DMS79 treated with DMSO at 0.1 percent for 48 hours (cell line): Measurements from ENCODE around the gene SLC1A2.
A peak's percentile ranks its signal among the peaks of the same experiment; 100 is the strongest.

ENCODE experiments used
- DNase-seq: peaks from one replicate; lab custom pipeline; 2025; lab: John Stamatoyannopoulos, UW

SLC1A2 gene

DNA sequence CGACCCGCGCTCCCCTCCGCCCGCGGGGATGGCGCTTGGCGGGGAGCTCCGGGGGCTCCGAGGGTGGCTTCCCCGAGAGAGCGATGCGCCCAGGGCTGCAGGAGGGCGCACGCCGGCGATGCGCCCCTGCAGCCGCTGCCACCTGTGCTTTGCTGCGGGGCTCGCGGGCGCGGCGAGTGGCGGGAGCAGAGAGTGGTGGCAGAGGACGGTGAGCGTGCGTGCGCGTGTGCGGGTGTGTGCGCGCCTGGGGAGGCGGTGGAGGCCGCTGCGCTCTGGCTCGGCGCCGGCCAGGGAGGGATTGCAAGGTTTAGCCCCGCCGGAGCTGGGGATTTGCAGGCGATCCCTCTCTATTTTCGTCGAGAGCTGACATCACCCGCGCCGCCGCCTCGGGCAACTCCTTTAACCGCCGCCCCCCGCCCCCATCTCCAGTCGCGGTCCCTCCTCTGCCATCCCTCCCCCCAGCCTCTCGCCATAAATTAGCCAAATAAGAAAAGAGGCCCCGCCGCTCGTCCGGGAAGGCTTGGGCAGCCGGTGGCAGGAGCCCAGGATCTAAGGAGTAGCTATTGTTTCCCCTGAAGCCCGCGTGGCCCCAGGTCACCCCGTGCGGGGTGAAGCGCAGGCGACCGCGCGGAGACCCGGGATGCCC is at the start of gene SLC1A2:
TSS of gene SLC1A2 (minus strand) at position 375 of the 646 bp plus-strand sequence. CDS start 592 bp downstream, outside the sequence.
- DNase-seq = peak; percentile 45

DNA sequence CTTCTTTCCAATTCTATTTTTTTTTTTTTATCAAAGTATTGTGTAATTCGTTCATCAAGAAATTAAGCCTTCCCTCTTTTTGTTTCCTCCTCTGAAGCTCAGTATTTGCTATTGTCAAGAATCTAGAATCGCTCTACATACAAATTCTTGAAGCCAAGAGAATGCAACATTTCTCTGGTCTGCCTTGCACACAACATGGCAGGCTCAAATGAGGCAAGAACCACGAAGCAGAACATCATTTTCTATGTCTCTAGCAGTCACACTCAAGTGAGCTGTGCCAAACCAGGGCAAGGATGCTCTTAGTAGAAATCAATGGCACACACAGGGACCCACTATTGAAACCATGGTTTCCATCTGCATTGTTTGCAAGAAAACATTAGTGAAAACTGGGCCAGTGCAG is 46.7 kb upstream of the SLC1A2 start:
- no peak for DNase-seq

DNA sequence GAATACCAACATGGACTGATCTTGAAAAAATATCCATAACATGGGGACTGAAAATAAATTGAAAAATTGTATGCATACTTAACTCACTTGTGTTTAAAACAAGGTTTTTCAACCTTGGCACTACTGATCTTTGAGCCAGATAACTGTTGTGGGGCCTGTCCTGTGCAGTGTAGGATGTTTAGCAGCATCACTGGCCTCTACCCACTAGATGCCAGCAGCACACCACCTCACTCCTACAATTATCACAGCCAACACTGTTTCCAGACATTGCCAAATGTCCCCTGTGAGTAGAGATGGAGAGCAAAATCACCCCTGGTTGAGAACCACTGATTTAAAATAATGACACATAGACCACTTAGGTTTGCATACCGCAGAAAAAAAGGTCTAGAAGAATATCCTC is 45.0 kb upstream of the SLC1A2 start:
- no peak for DNase-seq

DNA sequence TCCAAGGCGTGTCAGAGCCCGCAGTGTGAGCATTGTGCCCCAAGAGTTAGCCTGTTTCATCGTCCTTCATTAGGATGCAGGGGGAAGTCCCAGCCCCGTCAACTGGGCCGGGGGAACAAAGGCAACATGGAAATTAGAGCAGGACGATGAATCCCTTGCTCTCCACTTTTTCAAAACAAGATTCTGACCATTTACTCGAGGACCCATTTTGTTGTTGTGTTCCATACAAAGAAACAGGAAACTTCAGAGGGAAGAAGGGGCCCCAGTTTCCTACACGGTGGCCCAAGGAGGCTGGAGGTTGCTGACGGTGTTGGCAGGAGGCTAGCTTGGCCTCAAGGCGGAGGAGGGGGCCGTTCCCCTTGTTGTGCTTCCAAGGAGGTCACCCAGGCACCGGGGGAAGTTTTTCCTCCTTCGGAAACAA is 44.0 kb upstream of the SLC1A2 start:
- no peak for DNase-seq

DNA sequence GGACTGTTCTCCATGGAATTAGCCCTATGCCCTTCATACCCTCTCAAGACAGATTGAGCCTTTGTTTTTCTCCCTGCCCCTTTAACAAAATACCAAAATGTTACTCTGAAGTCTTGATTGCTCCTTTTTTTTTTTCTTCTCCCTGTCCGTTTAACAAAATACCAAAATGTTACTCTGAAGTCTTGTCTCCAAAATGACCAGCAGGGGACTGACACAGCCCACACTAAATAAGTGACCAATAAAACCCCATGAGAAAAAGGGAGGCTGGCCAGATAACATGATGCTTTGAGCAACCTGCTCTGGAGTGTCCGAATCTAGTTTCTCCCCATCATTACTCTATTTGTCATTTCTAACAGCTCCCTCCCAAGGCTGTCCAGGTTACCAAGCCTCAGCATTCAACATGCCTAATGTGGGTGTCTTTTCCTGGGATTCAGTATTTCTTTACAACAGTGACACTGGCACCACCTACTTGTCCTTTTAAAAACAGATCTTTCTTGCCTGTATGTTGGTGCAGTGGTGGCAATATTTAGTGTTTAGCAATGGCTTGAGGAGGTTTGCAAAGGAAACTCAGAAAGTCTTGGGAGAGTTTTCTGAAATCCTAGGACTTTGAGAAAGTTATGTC is 42.7 kb upstream of the SLC1A2 start:
- DNase-seq = no peak

DNA sequence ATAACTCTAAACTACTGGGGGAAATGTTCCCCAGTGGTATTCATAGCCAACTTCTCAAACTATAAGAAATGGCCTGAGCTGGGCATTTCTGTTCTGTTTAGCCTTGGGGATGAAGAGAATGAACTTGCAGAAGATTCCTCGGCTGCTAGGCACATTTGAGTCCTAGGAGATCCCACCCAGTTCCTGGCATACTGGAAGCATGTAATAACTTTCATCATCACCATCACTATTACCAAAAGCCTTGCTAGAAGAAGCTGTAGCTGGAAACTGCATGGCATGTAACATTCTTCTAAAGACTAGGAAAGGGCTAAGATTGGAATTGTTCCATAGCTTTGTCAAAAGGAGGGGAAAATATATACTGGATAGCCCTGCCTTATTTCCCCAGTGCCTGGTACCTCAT is 40.1 kb upstream of the SLC1A2 start:
- DNase-seq = no peak

DNA sequence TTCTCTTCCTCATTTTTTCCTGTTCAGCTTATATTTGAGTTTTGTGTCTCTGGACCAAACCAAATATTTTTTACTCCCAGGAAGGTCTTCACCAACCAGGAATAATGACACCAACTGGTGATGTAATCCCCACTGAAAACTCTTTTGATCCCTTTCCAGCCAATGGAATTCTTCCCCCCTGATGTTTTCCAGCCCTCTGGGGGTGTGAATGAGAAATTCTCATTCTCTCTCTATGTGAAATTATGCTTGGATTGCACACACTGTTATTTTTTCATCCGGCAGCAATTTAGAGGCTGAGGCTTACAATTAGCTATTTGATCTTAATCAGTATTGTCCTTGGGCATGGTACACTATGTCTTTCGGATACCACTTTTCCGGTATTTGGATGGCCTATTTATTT is 39.5 kb upstream of the SLC1A2 start:
- DNase-seq = no peak

DNA sequence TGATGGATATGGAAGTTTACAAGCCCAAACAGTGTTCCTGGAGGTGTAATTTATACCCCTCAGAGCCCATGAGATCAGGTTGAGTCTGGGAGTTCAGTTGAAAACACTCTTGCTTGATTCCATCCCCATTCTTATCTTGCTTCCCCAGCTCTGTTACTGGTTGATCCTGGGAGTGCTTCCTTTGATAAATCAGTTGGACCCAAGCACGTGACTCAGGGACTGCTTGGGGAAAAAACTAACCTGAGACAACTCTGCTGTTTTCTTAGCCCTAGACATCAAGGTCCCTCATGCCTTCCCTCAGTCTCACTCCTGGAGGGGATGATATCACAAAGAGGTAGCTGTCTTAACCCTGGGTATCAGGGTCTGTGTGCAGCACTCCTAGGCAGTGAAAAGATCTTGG is 35.0 kb upstream of the SLC1A2 start:
- no peak for DNase-seq

DNA sequence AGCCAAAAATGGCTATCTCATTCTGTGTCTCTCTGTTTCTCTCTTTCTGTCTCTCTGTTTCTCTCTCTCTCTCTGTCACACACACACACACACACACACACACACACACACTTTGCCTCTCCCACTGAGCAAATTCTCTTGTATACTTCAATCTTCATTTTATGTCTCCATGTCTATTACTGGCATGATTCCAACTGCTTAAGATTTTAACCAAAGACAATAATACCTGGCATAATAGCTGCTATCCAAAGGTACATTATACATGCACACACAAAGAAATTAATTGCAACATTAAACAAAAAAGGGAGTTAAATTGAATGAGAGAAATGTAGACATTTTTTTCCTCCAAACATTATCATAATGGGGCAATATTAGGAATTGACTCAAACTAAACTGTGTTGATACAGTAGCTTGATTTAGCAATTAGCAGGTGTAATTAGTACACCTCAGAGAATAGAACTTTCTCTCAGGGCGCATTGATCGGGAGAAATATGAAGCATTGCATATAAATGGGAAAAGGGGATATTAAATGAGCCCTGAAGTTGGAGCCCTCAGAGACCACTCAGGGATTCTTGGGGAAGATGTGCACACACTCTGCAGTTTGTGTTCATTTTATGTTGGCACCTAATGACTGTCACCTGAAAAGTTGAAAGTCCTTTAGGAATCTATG is 17.4 kb upstream of the SLC1A2 start:
- DNase-seq = peak; percentile 36

DNA sequence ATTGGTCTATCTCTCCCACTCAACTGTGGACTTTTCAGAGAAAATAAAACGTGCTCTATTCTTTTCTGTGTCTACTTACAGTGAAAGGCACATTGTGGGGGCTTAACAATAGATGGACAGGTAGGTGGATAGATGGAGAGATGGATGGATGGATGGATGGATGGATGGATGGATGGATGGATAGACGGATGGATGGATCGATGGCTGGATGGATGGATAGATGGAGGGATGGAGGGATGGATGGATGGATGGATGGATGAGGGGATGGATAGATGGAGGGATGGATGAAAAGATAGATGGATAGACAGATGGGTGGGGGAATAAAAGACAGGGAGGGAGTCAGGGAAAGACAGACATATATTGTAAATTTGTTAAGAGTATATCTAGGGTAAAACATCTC is 14.2 kb upstream of the SLC1A2 start:
- DNase-seq = no peak

DNA sequence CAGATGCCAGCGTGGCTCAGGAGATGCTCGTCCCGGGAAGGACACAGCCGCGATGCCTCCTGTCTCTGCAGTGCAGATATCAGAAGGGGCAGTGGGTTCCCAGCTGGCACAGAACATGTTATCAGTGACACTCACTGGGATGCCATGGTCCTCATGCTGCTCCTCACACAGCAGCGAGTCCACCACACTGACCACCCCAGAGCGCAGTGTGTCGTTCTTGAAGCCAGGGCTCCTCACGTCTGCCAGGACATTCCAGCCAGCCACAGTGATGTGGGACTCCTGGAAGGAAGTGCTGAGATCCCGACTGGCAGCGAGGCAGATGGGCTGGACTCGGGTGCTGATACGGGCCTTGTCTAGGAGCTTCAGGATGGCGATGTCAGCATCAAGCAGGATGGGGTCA is 13.1 kb upstream of the SLC1A2 start:
- DNase-seq = no peak

DNA sequence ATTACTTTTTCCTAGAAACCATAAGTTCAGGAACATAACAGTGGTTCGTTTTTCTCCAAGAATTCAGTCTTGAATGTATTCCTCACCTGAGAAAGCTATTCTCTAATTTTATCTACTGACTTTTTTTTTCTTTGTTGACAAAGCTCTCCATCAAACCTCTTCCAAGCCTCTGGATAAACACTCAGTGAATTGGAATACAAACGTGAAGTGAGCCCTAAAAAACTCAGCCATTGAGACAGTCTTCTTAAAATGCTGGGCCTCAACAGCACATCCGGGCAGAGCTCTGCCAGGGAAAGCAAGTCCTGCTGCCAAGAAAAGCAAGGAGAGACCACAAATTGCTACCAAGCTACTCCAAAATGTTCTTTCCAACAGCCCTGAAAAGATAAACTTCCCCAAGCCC is 7.7 kb upstream of the SLC1A2 start:
- DNase-seq = peak; percentile 96

DNA sequence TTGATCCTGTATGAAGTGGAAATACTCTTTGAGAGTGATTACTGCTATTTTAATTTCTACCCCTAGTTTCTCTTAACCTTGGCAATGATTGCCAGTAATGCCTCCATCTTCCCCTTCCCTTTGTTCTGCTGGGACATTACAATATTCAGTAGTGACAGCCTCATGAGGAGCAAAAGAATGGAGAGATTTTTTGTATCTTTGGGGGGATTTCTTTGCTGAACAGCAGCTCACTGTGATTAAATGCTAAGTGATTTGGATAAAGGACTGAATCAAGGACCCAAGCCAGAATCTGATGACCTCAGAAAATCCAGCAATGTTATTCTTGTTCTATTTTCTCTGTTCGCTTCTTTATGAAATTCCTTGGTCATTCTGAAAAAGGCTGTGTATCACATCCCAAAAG is 7.0 kb upstream of the SLC1A2 start:
- peak; percentile 24 for DNase-seq

DNA sequence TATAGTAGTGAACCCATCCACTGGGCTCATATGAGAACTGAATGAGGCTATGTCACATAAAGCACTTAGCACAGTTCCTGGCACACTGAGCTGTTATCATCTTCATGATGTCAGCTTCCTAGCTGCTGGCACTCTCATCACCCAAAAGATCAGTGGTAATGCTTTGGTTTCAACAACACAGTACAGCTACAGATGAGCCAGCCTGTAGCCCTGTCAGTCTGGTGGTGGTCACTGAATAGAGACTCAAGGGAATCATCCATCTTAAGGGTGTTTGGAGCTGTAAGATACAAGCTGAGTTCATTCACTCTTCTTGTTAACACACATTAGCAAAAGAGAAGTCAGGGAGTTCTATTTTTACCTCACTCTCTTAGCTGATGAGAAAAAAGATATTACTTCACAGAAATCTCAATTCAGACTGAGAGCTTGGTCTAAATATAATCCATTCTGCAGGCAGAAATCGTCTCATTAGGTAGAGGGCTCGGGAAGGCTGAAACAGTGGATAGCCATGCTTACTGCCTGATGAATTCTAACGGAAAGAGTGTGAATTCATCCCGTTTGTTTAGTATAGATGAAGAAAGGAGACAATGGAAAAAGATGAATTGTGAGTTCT is 6.3 kb upstream of the SLC1A2 start:
- no peak for DNase-seq

DNA sequence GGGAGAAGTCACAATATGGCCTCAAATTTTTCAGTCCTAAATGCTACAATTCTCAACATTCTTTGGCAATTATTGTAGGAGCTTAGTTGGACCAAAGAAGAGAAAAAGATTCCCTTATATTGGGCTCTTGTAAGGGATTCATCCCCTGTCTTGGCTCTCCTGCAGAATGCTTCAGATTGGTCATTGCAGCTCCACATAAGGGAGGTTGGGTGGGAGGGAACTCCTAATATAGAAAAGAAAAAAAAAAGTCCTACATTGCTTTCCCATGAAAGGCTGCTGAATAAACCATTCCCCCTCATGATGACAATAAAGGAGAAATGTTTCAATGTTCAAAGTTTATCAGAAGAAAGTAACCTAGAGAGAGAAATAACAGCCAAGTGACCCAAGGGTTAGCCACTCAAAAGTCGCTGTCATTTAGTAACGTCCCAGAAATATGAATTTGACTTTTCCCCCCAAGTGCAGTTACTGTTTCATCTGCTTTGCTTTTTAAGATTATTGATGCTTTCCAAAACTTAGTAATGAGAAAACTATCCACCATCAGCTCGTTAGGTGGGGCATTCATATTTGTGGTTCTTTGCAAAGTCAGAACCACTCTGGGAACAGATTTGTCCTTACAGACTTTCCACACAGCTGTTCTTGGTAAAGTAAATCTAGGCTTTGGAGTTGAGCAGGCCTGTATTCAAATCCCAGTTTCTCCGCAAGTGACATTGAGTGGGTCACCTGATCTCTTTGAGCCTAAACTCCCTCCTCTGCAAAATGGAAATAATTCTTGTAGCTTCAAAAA is 5.0 kb upstream of the SLC1A2 start:
- DNase-seq = no peak

DNA sequence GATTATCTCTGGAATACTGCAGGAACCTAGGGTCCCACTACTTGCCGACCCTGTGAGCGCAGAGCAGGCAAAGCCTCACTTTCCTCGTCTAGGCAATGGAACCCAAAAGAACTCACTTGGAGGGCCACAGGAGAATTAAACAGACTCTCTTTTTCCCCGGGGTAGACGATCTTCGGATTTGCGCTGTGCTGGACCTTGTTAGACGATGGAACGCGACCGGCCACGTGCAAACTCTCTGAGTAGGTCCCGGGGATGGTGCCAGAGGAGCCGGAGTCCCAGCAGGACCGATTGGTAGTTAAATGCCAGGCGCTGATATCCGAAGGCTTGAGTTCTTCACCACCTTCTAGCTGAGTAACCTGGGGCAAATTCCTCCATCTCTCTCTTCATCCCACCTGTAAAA is 1.0 kb upstream of the SLC1A2 start:
- no peak for DNase-seq

DNA sequence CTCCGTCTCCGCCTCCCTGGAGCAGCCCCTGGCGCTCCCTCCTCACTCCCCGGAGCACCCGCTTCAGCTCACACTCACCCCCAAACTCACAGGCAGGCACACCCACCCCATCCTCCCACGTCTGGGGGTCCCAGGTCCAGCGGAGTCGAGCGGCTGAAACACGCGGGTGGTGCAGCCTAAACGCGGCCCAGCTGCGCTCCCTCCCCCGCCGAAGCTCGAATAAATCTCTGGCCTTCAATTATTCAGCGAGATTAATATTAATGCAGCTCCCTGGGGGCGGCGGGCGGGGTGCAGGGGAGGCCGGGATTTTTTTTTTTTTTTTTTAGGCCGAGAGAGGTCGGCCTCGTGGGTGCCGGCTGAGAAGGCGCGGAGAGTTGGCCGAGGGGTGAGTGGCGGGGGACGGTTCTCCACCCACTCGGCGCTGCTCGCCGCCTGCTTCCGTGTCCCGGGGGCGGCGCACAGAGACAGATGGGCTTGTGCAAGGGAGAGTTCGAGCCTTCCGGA is 524 bp upstream of the SLC1A2 start:
- DNase-seq = peak; percentile 30

DNA sequence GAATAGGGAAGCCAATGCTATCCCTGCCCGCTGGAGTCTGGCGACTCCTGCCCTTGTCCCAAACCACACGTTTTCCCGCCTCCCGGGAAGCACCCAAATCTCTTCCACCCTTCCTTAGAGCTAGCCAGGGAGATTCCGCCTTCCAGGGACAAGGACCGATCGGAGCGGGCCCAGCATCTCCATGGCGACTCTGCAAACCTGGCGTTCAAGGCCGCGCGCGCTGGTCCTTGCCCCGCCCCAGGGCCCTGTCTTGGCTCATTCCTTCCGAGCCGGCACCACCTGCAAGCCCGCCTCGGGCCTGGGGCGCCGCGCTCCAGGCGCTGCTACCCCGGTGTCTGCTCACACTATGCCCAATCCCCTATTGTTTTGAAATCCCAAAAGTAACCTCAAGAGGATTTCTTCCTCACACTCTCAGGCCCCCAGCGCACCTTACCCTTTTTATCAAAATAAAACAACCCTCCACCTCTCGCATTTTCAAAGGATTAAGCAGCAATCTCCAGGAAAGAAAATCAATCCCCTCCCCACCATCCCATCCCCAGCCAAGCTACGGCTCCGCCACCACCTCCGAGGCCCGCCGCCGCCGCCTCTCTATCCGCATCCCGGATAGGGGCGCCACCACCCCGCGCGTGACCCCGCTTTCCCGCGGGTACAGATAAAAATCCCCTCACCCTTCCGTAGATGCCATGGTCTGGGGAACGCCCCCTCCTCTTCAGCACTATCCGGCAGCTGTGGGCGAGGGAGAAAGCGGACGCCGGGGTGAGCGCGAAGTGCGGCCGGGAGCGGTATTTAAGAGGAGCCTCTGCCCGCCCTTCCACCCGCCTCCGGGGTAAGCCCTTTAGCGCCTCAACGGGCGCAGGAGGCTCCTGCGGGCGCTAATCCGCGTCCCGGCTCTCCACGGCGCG is 825 bp downstream of the SLC1A2 start:
- peak; percentile 38 for DNase-seq

DNA sequence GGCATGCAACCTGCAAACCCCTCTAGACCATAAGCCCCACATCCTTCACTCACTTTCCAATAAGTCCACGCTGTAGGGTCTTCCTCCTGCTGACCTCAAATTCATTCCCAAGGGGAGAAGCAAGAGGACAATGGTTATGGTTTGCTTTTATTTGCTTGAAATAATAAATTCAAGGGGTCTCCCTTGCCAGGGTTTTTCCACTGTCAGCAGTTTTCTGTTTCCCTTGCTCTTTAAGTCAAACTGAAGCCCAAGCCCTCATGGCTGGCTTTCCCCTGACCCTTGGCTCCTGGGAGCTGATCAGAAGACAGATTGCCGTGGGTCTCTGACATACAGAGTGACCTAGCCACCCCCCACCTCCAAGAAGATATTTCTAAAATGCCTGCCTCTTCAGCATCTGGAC is 3.9 kb downstream of the SLC1A2 start:
- DNase-seq = no peak

DNA sequence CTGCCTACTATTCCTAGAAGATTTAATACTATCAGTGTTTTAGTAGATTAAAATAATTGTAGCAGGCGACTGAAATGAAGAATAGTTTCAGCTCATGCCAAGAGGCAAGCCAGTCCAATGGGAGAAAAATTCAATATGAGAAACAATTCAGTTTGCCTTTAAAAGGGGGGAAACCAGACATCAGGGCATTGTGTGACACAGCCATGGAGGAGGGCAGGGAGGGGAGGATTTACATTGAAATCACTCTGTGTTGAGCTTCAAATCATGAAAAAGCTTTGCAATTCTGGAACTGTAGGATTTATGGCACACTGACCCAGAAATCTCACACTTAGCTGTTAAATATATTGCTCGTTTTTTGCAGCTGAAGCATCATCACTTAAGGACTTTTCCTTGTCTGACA is 4.6 kb downstream of the SLC1A2 start:
- DNase-seq = no peak

DNA sequence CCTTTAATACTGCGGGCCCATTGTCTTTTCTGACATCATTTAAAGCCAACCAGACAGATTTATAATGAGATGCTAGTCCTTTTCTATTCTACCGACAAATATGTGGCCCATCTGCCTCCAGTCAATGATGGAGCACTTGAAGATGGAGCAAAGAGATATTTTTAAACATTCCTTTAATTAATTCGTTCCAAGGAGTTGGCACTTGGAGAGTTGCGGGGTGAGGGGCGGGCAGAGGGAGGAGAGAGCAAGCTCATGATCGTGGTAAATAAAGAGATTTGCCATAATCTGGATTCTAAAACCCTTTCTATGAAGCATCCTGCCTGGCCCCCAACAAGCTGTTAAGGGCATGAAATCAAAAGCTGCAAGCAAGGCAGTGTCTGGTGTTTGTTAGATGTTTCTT is 5.0 kb downstream of the SLC1A2 start:
- DNase-seq = no peak
